ENCODE measurements around the gene MAP6. TPM values are rescaled to one million over a fixed set of nuclear protein-coding genes. Genes with fewer than 3 reads are reported as not detected.

Gene MAP6
- total RNA-seq, 1 experiment from 2014 or later, result 22.8 TPM

DNA sequence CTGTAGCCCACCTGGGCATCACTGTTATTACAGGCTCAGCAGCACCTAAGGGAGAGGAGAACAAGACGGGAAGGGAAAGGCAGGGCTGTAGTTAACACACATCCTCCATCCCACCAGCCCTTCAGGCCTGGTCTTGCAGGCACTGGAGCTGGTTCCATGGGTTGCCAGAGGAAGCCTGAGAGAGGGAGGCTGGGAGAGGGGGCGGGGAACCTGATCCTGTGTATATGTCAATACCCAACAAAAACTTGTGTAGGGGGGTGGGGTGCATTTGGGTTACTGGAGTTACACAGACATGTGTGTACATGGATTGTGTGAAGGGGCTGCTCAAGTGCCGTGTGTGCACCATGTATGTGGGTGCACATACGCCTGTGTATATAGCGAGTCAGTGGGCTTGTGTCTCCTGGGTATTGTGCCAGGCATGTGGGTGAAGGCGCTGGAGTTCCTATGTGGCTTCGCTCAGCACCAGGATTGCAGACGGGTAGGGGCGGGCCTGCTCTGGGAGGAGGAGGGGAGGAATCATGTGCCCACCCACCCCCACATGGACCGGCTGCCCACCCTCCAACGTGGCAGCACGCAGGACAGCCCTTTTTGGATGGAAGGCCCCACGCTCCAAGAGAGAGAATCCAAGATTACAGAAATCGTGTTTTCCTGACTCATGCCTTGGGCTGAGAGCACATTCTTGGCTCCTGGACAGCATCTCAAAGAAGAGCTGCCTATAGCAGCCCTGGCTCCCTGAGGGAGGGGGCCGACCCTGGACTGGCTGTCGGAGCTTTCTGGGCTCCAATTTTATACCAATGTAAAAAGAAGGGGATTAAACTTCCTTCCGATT, 111.0 kb downstream of the MAP6 start:
- peaks cover 49% of the 10 kb centered on the region for H3K4me1 Mint-ChIP-seq (ENCODE audit: low read depth, unreplicated experiment)
- H3K36me3 Mint-ChIP-seq (ENCODE audit: insufficient read depth, unreplicated experiment), result peaks cover 15% of the 10 kb centered on the region
- no peak for TF ChIP-seq CTCF (IDR thresholded peaks at IDR 0.05; ENCODE audit: insufficient read depth in 1 of 2, low read depth in 1 of 2, low read length in 1 of 2, severe bottlenecking in 1 of 2, unreplicated experiment in 1 of 2)
- no peaks in the 10 kb centered on the region for H3K9me3 Mint-ChIP-seq (ENCODE audit: unreplicated experiment)
- Histone ChIP-seq H3K27me3 (replicated peaks; ENCODE audit: control insufficient read depth, insufficient read depth, low read length) (no peaks in the 10 kb centered on the region), H3K36me3 (ENCODE audit: control insufficient read depth, insufficient read depth, low read length) (no peaks in the 10 kb centered on the region), H3K9me3 (no peaks in the 10 kb centered on the region), H3K4me3 (ENCODE audit: low read depth, low read length) (no peak overlapping the region), H3K4me1 (peaks cover 49% of the 10 kb centered on the region)
- intact Hi-C loops (cut with micrococcal nuclease; ENCODE audit: unreplicated experiment), result no loop called here
- CTCF ChIA-PET, result no interaction called here
- DNase-seq, result no peak
- H3K4me3 Mint-ChIP-seq (ENCODE audit: unreplicated experiment), result no peak overlapping the region
- peak overlapping the region; percentile 83 for H3K27ac Mint-ChIP-seq (ENCODE audit: unreplicated experiment)
- POLR2A ChIA-PET, result interaction anchor here (1.2 kb wide), 1 partner anchor 114 kb away, joined by 4 read pairs; no protein-coding TSS in a partner anchor
- no TSS peak for BruUV-seq (replicated peaks)
- H3K27me3 Mint-ChIP-seq (ENCODE audit: insufficient read depth, unreplicated experiment), result no peaks in the 10 kb centered on the region

DNA sequence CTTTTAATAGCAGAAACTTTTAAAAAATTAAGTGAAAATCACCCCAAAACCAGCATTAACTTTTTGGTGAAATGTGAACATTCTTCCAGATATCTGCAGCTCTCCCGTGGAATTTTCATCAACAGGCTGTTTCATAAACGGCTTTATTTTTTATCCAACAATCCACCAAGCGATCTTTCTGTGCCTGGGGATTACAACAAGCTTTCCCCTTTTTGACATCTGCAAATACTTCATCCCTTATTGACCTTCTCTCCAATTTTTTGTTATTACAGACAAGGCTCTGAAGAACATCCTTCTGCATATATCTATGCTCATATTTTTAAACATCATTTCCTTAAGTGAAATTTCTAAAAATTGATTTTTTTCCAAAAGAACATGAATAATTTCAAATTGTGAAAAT, 112.6 kb downstream of the MAP6 start:
- H3K4me1 ChIP-seq, result peaks cover 44% of the 10 kb centered on the region
- Mint-ChIP-seq H3K27ac (ENCODE audit: unreplicated experiment) (no peak overlapping the region), H3K9me3 (ENCODE audit: unreplicated experiment) (no peaks in the 10 kb centered on the region), H3K27me3 (ENCODE audit: insufficient read depth, unreplicated experiment) (no peaks in the 10 kb centered on the region), H3K36me3 (ENCODE audit: insufficient read depth, unreplicated experiment) (no peaks in the 10 kb centered on the region), H3K4me3 (ENCODE audit: unreplicated experiment) (no peak overlapping the region), H3K4me1 (ENCODE audit: low read depth, unreplicated experiment) (peaks cover 49% of the 10 kb centered on the region)
- BruUV-seq (replicated peaks), result no TSS peak
- CTCF ChIA-PET, result no interaction called here
- no peaks in the 10 kb centered on the region for H3K9me3 ChIP-seq
- intact Hi-C loops (cut with micrococcal nuclease; ENCODE audit: unreplicated experiment), result no loop called here
- H3K4me3 ChIP-seq (ENCODE audit: low read depth, low read length), result no peak overlapping the region
- POLR2A ChIA-PET, result no interaction called here
- H3K27me3 ChIP-seq (replicated peaks; ENCODE audit: control insufficient read depth, insufficient read depth, low read length), result no peaks in the 10 kb centered on the region
- no peak for DNase-seq
- TF ChIP-seq CTCF (IDR thresholded peaks at IDR 0.05; ENCODE audit: insufficient read depth in 1 of 2, low read depth in 1 of 2, low read length in 1 of 2, severe bottlenecking in 1 of 2, unreplicated experiment in 1 of 2), result no peak
- H3K36me3 ChIP-seq (ENCODE audit: control insufficient read depth, insufficient read depth, low read length), result no peaks in the 10 kb centered on the region

- Histone ChIP-seq H3K4me3 (ENCODE audit: low read depth, low read length) (no peak overlapping the region), H3K36me3 (ENCODE audit: control insufficient read depth, insufficient read depth, low read length) (no peaks in the 10 kb centered on the region), H3K27me3 (replicated peaks; ENCODE audit: control insufficient read depth, insufficient read depth, low read length) (no peaks in the 10 kb centered on the region), H3K9me3 (no peaks in the 10 kb centered on the region), H3K4me1 (peaks cover 34% of the 10 kb centered on the region)
- Mint-ChIP-seq H3K4me3 (ENCODE audit: unreplicated experiment) (no peak overlapping the region), H3K27ac (ENCODE audit: unreplicated experiment) (peak overlapping the region; percentile 82), H3K27me3 (ENCODE audit: insufficient read depth, unreplicated experiment) (no peaks in the 10 kb centered on the region), H3K4me1 (ENCODE audit: low read depth, unreplicated experiment) (peaks cover 49% of the 10 kb centered on the region), H3K9me3 (ENCODE audit: unreplicated experiment) (no peaks in the 10 kb centered on the region), H3K36me3 (ENCODE audit: insufficient read depth, unreplicated experiment) (no peaks in the 10 kb centered on the region)
- intact Hi-C loops (cut with micrococcal nuclease; ENCODE audit: unreplicated experiment), result no loop called here
- CTCF ChIA-PET, result no interaction called here
- no peak for DNase-seq
- no TSS peak for BruUV-seq (replicated peaks)
- no peak for TF ChIP-seq CTCF (IDR thresholded peaks at IDR 0.05; ENCODE audit: insufficient read depth in 1 of 2, low read depth in 1 of 2, low read length in 1 of 2, severe bottlenecking in 1 of 2, unreplicated experiment in 1 of 2)
- POLR2A ChIA-PET, result interaction anchor here (2.2 kb wide), 1 partner anchor 7 kb away, joined by 17 read pairs; the partner anchor contains the start of gene SERPINH1
Observed at GRCh38 chr11:75555079-75555811, 113.6 kb downstream of the MAP6 start.

Measured in Caco-2 (cell line).